Heart left ventricle (tissue), 13 donors: Measurements from ENCODE around the gene GJC3.

Experiments used
- POLR2A ChIP-seq, 2 donors: fragments of 450-650 bp; IDR thresholded peaks; one replicate each; pipeline ENCODE4 v1.6.1; 2017; ENCODE audit warnings: antibody characterized with exemption in 2 of 2, mild to moderate bottlenecking in 2 of 2, moderate library complexity in 2 of 2
- TF ChIP-seq, protein P1 (sequence below), 12 donors: fragments of 200-600 bp; sonication (generic) in 4 of 12; IDR thresholded peaks; one replicate each; pipeline versions ENCODE4 v1.5.0 to v1.8.0; 2018 to 2022; ENCODE audit warnings: antibody characterized with exemption in 12 of 12, mild to moderate bottlenecking in 5 of 12
- donor health status: ischemic (EF 13 %, LVEDD 7.1; RV severe dilation, severe dysfunction).
- donor health status: DM: no; HTN: yes; CAD: no.
- donor health status: DM: no; HTN: no; CAD: no.
- donor health status: ischemic (EF 25% LVEDD 6.9; RV normal size, moderate dysfunction).
- donor health status: ischemic (EF 25% LVEDD 5.7; RV mildly dilated, moderate dysfunction).
- donor health status: ischemic (EF 35%, LVEDD 5.7; RV mildly dilated, moderate dysfunction).
- donor health status: nonischemic (EF 11% LVEDD 7.7; RV severe dilation, severe dysfunction).
- donor health status: DM: yes; HTN: yes; CAD: no.
- donor health status: PGD.
- donor health status: ischemic (EF 29% LVEDD 5.4; RV normal size, mild dysfunction).
- donor health status: nonischemic (EF 23%, LVEDD 6.1; RV moderate dilation, normal function).

DNA sequence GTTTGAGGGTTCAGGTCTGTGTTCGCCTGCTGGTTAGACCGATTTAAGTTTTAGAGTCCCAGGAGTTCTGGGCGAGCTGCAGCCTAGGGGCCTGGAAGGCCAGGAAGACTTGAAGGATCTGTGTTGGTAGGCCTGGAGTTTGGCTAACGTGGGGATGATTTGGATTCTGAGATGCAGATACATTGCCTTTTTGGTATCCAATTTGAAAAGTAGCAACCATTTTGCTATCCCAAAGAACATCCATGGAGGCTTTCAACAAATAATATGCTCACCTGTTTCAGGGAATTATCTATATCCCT, 9.7 kb downstream of the GJC3 start:
- TF ChIP-seq, protein P1, sequence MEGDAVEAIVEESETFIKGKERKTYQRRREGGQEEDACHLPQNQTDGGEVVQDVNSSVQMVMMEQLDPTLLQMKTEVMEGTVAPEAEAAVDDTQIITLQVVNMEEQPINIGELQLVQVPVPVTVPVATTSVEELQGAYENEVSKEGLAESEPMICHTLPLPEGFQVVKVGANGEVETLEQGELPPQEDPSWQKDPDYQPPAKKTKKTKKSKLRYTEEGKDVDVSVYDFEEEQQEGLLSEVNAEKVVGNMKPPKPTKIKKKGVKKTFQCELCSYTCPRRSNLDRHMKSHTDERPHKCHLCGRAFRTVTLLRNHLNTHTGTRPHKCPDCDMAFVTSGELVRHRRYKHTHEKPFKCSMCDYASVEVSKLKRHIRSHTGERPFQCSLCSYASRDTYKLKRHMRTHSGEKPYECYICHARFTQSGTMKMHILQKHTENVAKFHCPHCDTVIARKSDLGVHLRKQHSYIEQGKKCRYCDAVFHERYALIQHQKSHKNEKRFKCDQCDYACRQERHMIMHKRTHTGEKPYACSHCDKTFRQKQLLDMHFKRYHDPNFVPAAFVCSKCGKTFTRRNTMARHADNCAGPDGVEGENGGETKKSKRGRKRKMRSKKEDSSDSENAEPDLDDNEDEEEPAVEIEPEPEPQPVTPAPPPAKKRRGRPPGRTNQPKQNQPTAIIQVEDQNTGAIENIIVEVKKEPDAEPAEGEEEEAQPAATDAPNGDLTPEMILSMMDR (IDR thresholded peaks at IDR 0.05) = no peak
- TF ChIP-seq POLR2A (IDR thresholded peaks at IDR 0.05) = no peak
